DOHH2 (cell line): ENCODE measurements around the gene CALHM6.

Experiments
- CTCF ChIP-seq: fragments of 200-600 bp; sonication (generic); IDR thresholded peaks from one replicate; pipeline ENCODE4 v1.5.1; 2014; ENCODE audit warnings: antibody characterized with exemption, mild to moderate bottlenecking, low read depth, low read length; ENCODE audit not compliant: poor library complexity, severe bottlenecking
- EZH2phosphoT487 ChIP-seq: fragments of 200-600 bp; sonication (generic); IDR thresholded peaks from 2 replicates; pipeline ENCODE4 v1.6.1; 2017; ENCODE audit warnings: borderline replicate concordance, mild to moderate bottlenecking, antibody characterized with exemption, low read length, moderate library complexity, mixed read lengths

- TF ChIP-seq CTCF = no peak
- TF ChIP-seq EZH2phosphoT487 = no peak
Measured at GRCh38 chr6:116461331-116461931, at the start of gene CALHM6.
